Right lobe of liver (tissue), 6 donors: ENCODE data around the gene PRRG1. TPM values are rescaled to one million over a fixed set of nuclear protein-coding genes. Genes with fewer than 3 reads are reported as not detected.

Experiments
- ATAC-seq, 4 donors: fragments of 200-7000 bp; cut with Tn5 transposase; one replicate each; pipeline ENCODE4 v1.9.1; 2020; ENCODE audit warnings: mild to moderate bottlenecking in 4 of 4, moderate library complexity in 4 of 4
- DNase-seq, 3 donors: peaks; one replicate each; pipeline ENCODE4 v3.0.0-alpha.2; 2020
- H3K27ac ChIP-seq, 3 donors: fragments of 200-600 bp; one replicate each; pipeline ENCODE4 v1.8.0; 2022
- H3K27me3 ChIP-seq, 2 donors: fragments of 200-600 bp; one replicate each; pipeline ENCODE4 v1.8.0; 2022
- H3K36me3 ChIP-seq, 4 donors: fragments of 200-600 bp; sonication (generic) in 1 of 4; one replicate each; pipeline versions ENCODE4 v1.5.1 to v1.8.0; 2017 to 2022; ENCODE audit warnings: control low read depth in 1 of 4
- H3K4me1 ChIP-seq, 4 donors: fragments of 200-600 bp; sonication (generic) in 1 of 4; one replicate each; pipeline versions ENCODE4 v1.5.1 to v1.8.0; 2017 to 2022; ENCODE audit warnings: control low read depth in 1 of 4
- H3K4me3 ChIP-seq, 3 donors: fragments of 200-600 bp; one replicate each; pipeline ENCODE4 v1.8.0; 2022
- H3K9me3 ChIP-seq, 4 donors: fragments of 200-600 bp; sonication (generic) in 1 of 4; one replicate each; pipeline versions ENCODE4 v1.5.1 to v1.8.0; 2017 to 2022; ENCODE audit warnings: control low read depth in 1 of 4
- CTCF ChIP-seq, 4 donors: fragments of 200-600 bp in 3 of 4; fragments of 450-650 bp in 1 of 4; IDR thresholded peaks; one replicate each; pipeline versions ENCODE4 v1.5.1 to v1.8.0; 2016 to 2022; ENCODE audit warnings: antibody characterized with exemption in 4 of 4, mild to moderate bottlenecking in 2 of 4
- POLR2A ChIP-seq: fragments of 450-650 bp; IDR thresholded peaks from one replicate; pipeline ENCODE4 v1.6.1; 2017; ENCODE audit warnings: antibody characterized with exemption, mild to moderate bottlenecking
- WGBS: methylation state at CpG from one replicate; pipeline ENCODE4 v1.1.6; 2018; ENCODE audit warnings: low coverage, low lambda C conversion rate; ENCODE audit not compliant: insufficient coverage; ENCODE audit errors: missing lambda C conversion rate; 5-methylcytosine and 5-hydroxymethylcytosine counted together
- intact Hi-C, 2 donors: fragments of 100-400 bp; cut with DNase I; formaldehyde crosslinking; loops; one replicate each; pipeline versions ENCODE4 v1.11.2 to v1.14.1; 2022
- total RNA-seq, 6 experiments: library from RNA; depleted of rRNA in 2 of 6; stranded (reverse); fragments of >200 nt in 2 of 6; fragmentation: NEBNext Ultra II Directional in 3 of 6; extraction: Animal tissue kit (Norgen Biotek cat#: 25700) in 3 of 6; gene quantifications; one replicate each; pipeline versions ENCODE4 v1.1.0 to v1.2.4, GENCODE V29; 2016 to 2023
- donor health status: DM: no; HTN: yes; CAD: no.
- donor health status: DM: no; HTN: no; CAD: no.
- donor health status: DM: no; HTN: no; CAD: no.
- donor health status: DM: no; HTN: yes; CAD: no.
- donor health status: DM: no; HTN: yes; CAD: no.

PRRG1 gene
- total RNA-seq, 6 experiments from 2014 or later = 3.6 to 9.7 (median 6.5) TPM

DNA sequence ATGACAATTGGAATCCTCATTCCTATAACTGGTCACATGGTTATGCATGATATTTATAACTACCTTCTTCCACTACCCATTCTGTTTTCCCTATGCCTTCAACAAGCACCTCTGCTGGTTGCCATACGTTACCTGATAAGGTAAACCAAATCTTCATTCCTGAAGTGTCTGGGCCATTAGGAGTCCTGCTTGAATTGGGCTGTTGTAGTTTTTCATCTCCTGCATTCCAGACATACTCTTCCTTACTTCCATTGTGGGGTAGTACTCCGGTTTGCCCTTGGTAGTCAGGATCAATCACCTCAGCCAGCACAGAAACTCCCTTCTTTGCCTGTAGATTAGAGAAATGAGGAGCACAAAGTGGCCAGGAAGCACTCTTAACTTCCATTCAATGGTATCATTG, 113.2 kb downstream of the PRRG1 start:
- WGBS = 63% methylated on average over 2 of the region's 2 CpGs
- TF ChIP-seq CTCF (IDR thresholded peaks at IDR 0.05) (no peak), POLR2A (no peak)
- Histone ChIP-seq H3K4me1 (no peaks in the 10 kb centered on the region), H3K36me3 (no peaks in the 10 kb centered on the region), H3K9me3 (no peaks in the 10 kb centered on the region), H3K27me3 (peaks cover 0 to 7% of the 10 kb centered on the region in 2 donors), H3K27ac (no peak overlapping the region), H3K4me3 (no peak overlapping the region)
- intact Hi-C loops = no loop called here
- no peak for DNase-seq
- ATAC-seq = no peak

DNA sequence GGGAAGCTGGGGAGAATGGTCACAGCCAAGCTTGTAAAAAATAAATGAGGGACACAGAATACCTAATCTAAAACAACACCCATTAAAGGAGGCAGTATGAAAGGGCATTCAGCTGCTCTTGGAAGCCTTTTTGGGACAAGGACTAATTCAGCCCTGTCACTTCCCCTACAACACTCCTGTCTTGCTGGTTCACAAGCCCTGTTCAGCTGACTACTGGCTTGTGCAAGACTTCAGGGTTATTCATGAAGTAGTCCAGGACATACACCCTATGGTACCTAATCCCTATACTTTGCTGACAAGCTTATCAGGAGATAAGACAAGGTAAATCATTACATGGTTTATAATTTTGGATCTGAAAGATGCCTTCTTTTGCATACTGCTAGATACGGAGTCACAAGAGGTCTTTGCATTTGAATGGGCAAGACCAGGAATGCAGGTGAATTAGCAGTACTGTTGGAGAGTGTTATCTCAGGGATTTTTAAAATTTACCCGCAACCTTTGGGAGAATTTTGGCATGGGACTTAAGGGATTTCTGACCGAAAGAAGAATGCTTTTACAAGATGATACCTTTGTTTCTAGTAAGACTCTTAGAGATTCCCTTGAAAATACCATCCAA, 119.1 kb downstream of the PRRG1 start:
- Histone ChIP-seq H3K27me3 (no peaks in the 10 kb centered on the region), H3K36me3 (no peaks in the 10 kb centered on the region), H3K4me3 (no peak overlapping the region), H3K27ac (no peak overlapping the region), H3K9me3 (no peaks in the 10 kb centered on the region), H3K4me1 (no peaks in the 10 kb centered on the region)
- intact Hi-C loops = no loop called here
- ATAC-seq (no peak), DNase-seq (no peak)
- TF ChIP-seq POLR2A (no peak), CTCF (IDR thresholded peaks at IDR 0.05) (no peak)
- WGBS = 65% methylated on average over 3 of the region's 3 CpGs

GRCh38 chrX:37470711-37471110, 121.5 kb downstream of the PRRG1 start:
- intact Hi-C loops = no loop called here
- ATAC-seq = no peak
- 56% methylated on average over 2 of the region's 3 CpGs for WGBS
- Histone ChIP-seq H3K36me3 (no peaks in the 10 kb centered on the region), H3K9me3 (no peaks in the 10 kb centered on the region), H3K4me3 (no peak overlapping the region), H3K27ac (no peak overlapping the region), H3K27me3 (no peaks in the 10 kb centered on the region), H3K4me1 (no peaks in the 10 kb centered on the region)
- TF ChIP-seq CTCF (IDR thresholded peaks at IDR 0.05) (no peak), POLR2A (no peak)
- DNase-seq = no peak

GRCh38 chrX:37472836-37473235, 123.7 kb downstream of the PRRG1 start:
- intact Hi-C loops = no loop called here
- DNase-seq (no peak), ATAC-seq (peak in 1 of 4 donors; percentile 26)
- TF ChIP-seq CTCF (IDR thresholded peaks at IDR 0.05) = no peak
- TF ChIP-seq POLR2A = no peak
- Histone ChIP-seq H3K36me3 (no peaks in the 10 kb centered on the region), H3K4me1 (no peaks in the 10 kb centered on the region), H3K9me3 (no peaks in the 10 kb centered on the region), H3K4me3 (no peak overlapping the region), H3K27ac (no peak overlapping the region), H3K27me3 (no peaks in the 10 kb centered on the region)
- WGBS = 59% methylated on average over 6 of the region's 6 CpGs

GRCh38 chrX:37474478-37474877, 125.3 kb downstream of the PRRG1 start:
- no peak for TF ChIP-seq CTCF (IDR thresholded peaks at IDR 0.05)
- no peak for TF ChIP-seq POLR2A
- H3K9me3 ChIP-seq = no peaks in the 10 kb centered on the region
- H3K27ac ChIP-seq = no peak overlapping the region
- DNase-seq = no peak
- 59% methylated on average over 4 of the region's 5 CpGs for WGBS
- no peak for ATAC-seq
- intact Hi-C loops = no loop called here
- no peaks in the 10 kb centered on the region for H3K27me3 ChIP-seq
- H3K4me1 ChIP-seq = no peaks in the 10 kb centered on the region
- no peaks in the 10 kb centered on the region for H3K36me3 ChIP-seq
- H3K4me3 ChIP-seq = no peak overlapping the region
